OCI-LY3 (cell line): Measurements from ENCODE around the gene MYH9.

Experiments used
- H2AFZ ChIP-seq: fragments of 200-600, 300-600 bp; shearing (Covaris generic); 2 replicates; pipeline ENCODE4 v1.6.0; 2014; ENCODE audit warnings: antibody characterized with exemption, low read depth, low read length
- H3K27ac ChIP-seq: fragments of 200-600, 300-600 bp; sonication (generic); 2 replicates; pipeline ENCODE4 v1.5.1; 2014; ENCODE audit warnings: mild to moderate bottlenecking, low read length, moderate library complexity, mixed read lengths
- H3K27me3 ChIP-seq: fragments of 200-600, 300-600 bp; sonication (generic); 2 replicates; pipeline ENCODE4 v1.6.1; 2014; ENCODE audit warnings: low read depth, low read length, mixed read lengths
- H3K36me3 ChIP-seq: fragments of 200-600, 300-600 bp; sonication (generic); replicated peaks from 2 replicates; pipeline ENCODE3; 2014; ENCODE audit warnings: low read depth, low read length, mixed read lengths
- H3K4me1 ChIP-seq: fragments of 300-600, 200-600 bp; sonication (generic); 2 replicates; pipeline ENCODE4 v1.6.1; 2014; ENCODE audit warnings: low read length, mixed read lengths
- H3K4me2 ChIP-seq: fragments of 200-600, 300-600 bp; sonication (generic); 2 replicates; pipeline ENCODE4 v1.6.1; 2014; ENCODE audit warnings: low read length, mixed read lengths
- H3K4me3 ChIP-seq: fragments of 300-600, 200-600 bp; sonication (generic); 2 replicates; pipeline ENCODE4 v1.5.1; 2014; ENCODE audit warnings: antibody characterized with exemption, mild to moderate bottlenecking, low read length, moderate library complexity
- H3K79me2 ChIP-seq: fragments of 300-600, 200-600 bp; shearing (Covaris generic); 2 replicates; pipeline ENCODE4 v1.6.1; 2014; ENCODE audit warnings: mild to moderate bottlenecking, low read length, mixed read lengths
- H3K9ac ChIP-seq: fragments of 300-600, 200-600 bp; shearing (Covaris generic); 2 replicates; pipeline ENCODE4 v1.6.0; 2014; ENCODE audit warnings: mild to moderate bottlenecking, low read length, moderate library complexity
- H3K9me3 ChIP-seq: fragments of 200-600, 300-600 bp; shearing (Covaris generic); 2 replicates; pipeline ENCODE4 v1.6.1; 2014; ENCODE audit warnings: low read length, mixed read lengths; ENCODE audit not compliant: insufficient read depth
- H4K20me1 ChIP-seq: fragments of 200-600, 300-600 bp; sonication (generic); 2 replicates; pipeline ENCODE4 v1.6.1; 2016; ENCODE audit warnings: low read length, mixed read lengths; ENCODE audit not compliant: insufficient read depth
- CTCF ChIP-seq: fragments of 200-600, 300-600 bp; sonication (generic); IDR thresholded peaks from 2 replicates; pipeline ENCODE4 v1.5.1; 2014; ENCODE audit warnings: antibody characterized with exemption, low read length, low read depth
- EZH2phosphoT487 ChIP-seq: fragments of 200-600 bp; shearing (Covaris generic); IDR thresholded peaks from 2 replicates; pipeline ENCODE4 v1.6.1; 2018; ENCODE audit warnings: antibody characterized with exemption, mixed run types, low read depth

MYH9 gene

DNA sequence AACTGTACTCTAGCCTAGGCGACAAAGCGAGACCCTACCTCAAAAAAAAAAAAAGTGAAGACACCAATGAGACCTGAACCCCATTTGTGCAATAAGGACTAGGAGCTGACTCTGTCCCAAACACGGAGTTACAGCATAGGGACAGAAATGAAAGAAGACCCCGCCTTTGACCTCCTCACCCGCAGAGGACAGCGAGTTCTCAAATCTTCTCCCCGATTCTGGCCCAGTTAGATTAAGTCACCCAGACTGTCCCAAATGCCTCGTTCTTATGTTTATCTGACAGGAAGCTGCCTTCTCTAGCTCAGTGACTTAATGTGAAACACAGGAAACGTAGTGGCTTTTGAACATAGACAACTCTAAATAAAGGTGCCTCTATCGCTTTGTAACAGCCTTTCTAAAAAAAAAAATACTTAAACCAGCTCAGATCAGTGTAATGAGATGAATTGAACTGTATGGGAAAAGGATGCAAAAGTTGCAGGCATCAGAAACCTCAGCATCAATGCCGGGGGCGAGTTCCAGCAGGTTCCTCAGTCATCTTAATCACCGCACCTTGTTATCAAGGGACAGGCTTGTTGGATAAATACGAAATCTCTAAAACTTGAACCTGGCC is 10.6 kb downstream of the MYH9 start:
- peaks cover 62% of the 10 kb centered on the region for H3K36me3 ChIP-seq
- no peak overlapping the region for H3K4me2 ChIP-seq
- no peak overlapping the region for H3K27ac ChIP-seq
- TF ChIP-seq EZH2phosphoT487: no peak
- TF ChIP-seq CTCF: no peak
- H2AFZ ChIP-seq: no peak overlapping the region
- peaks cover 95% of the 10 kb centered on the region for H4K20me1 ChIP-seq
- H3K9ac ChIP-seq: no peak overlapping the region
- no peaks in the 10 kb centered on the region for H3K27me3 ChIP-seq
- H3K4me1 ChIP-seq: peaks cover 13% of the 10 kb centered on the region
- H3K4me3 ChIP-seq: no peak overlapping the region
- no peaks in the 10 kb centered on the region for H3K9me3 ChIP-seq
- peaks cover 100% of the 10 kb centered on the region for H3K79me2 ChIP-seq

DNA sequence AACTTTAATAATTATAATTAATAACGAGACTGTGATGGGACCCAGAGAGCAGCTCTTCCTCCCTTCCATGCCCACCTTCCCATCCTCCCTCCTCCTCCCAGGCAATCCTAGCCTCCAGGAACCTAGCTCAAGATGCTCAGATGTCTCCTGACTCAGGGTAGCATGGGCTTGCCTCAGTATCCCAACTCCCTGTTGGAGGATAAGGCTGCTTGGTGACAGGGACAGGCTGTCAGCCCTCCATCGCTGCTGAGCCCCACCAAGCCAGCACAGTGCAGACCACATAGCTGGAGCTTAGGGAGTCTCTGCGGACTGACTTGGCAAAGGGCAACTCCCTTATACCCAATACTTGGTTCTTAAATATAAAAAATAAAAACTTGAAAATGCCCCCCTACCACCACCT is 11.5 kb downstream of the MYH9 start:
- TF ChIP-seq CTCF: no peak
- Histone ChIP-seq H3K4me1 (peaks cover 9% of the 10 kb centered on the region), H3K27me3 (no peaks in the 10 kb centered on the region), H3K9ac (no peak overlapping the region), H2AFZ (no peak overlapping the region), H3K4me3 (no peak overlapping the region), H3K4me2 (no peak overlapping the region), H3K9me3 (no peaks in the 10 kb centered on the region), H3K36me3 (peaks cover 59% of the 10 kb centered on the region), H4K20me1 (peaks cover 96% of the 10 kb centered on the region), H3K27ac (no peak overlapping the region), H3K79me2 (peaks cover 100% of the 10 kb centered on the region)

DNA sequence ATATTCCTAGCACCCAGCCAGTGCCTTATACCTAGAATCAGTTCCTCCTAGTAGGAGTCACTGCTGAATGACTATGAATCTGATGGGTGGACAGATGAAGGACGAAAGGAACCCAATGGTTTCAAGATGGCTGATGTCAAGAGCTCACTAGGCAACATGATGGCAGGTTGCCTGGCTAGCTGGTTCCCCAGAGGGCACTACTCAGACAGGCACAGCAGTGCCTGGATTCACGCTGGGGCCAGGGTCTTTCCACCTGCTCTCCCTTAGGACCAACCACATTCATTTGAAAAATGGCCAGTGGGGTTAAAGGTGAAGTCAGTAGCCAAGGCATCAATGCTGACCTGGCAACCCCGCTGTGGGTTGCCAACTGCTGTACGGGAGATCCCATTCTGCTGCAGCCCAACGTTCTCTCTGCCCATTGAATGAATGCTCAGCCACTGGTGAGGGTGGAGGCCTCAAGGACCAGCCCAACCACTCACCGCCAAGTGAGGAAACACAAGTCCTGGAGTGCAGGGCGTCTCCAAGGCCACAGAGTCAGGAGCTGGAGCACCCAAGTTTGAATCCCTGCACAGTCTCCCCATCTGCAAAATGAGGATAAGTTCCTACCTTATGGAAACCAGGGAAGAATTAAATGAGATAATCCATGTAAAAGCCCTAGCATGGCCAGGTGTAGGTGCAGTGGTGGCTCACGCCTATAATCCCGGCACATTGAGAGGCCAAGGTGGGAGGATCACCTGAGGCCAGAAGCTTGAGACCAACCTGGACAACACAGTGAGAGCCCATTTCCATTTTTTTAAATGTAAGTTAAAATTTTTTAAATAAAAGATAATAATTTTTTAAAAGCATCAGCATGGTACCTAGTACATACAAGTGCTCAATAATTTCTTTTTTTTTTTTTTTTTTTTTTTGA is 12.4 kb downstream of the MYH9 start:
- H3K27ac ChIP-seq: no peak overlapping the region
- TF ChIP-seq CTCF: no peak
- TF ChIP-seq EZH2phosphoT487: no peak
- no peak overlapping the region for H2AFZ ChIP-seq
- no peaks in the 10 kb centered on the region for H3K9me3 ChIP-seq
- H3K4me3 ChIP-seq: no peak overlapping the region
- H3K36me3 ChIP-seq: peaks cover 54% of the 10 kb centered on the region
- no peak overlapping the region for H3K4me2 ChIP-seq
- no peak overlapping the region for H3K9ac ChIP-seq
- peaks cover 97% of the 10 kb centered on the region for H4K20me1 ChIP-seq
- no peaks in the 10 kb centered on the region for H3K27me3 ChIP-seq
- peaks cover 11% of the 10 kb centered on the region; the same call in 1 of the 2 replicates for H3K4me1 ChIP-seq
- H3K79me2 ChIP-seq: peaks cover 100% of the 10 kb centered on the region

GRCh38 chr22:36374603-36375024 is 13.2 kb downstream of the MYH9 start:
- Histone ChIP-seq H4K20me1 (peaks cover 97% of the 10 kb centered on the region), H3K36me3 (peaks cover 50% of the 10 kb centered on the region), H3K4me1 (peaks cover 16% of the 10 kb centered on the region; the same call in 1 of the 2 replicates), H3K9ac (no peak overlapping the region), H3K27ac (no peak overlapping the region), H3K9me3 (no peaks in the 10 kb centered on the region), H3K4me2 (no peak overlapping the region), H3K4me3 (no peak overlapping the region), H3K79me2 (peaks cover 100% of the 10 kb centered on the region), H3K27me3 (no peaks in the 10 kb centered on the region), H2AFZ (no peak overlapping the region)
- TF ChIP-seq CTCF (no peak), EZH2phosphoT487 (no peak)
